ENCODE measurements around the gene FAM47E. TPM values are rescaled to one million over a fixed set of nuclear protein-coding genes. Genes with fewer than 3 reads are reported as not detected.

The FAM47E gene
- total and polyA plus RNA-seq, 2 donors (not counting 3 experiments of a cell fraction or from before 2014, with no cell fraction given): 0.11 TPM; not detected in 1

DNA sequence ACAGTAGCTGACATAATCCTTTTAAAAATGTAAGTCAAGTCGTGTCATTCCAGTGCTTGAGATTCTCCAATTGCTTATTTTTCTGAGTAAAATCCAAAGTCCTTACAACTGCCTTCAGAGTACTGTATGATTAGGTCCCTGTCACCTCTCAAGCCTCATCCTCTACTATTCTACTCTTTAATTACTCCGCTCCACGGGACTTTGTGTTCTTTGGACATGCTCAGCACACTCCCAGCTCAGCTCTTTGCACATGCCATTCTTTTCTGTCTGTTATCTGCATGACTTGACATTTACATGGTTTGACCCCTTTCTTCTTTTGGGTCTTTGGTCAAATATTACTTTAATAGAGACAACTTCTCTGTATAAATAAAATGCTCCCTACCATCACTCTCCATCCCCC, 15.1 kb downstream of the FAM47E start:
- Histone ChIP-seq H3K79me2 (ENCODE audit: control insufficient read depth, insufficient read depth, low read length) (no peaks in the 10 kb centered on the region), H3K27me3 (ENCODE audit: control insufficient read depth in 2 of 2, insufficient read depth in 2 of 2, low read length in 2 of 2) (peaks cover 16 to 24% of the 10 kb centered on the region in 2 experiments), H3K27ac (ENCODE audit: insufficient read depth, low read depth, low read length) (no peak overlapping the region), H3K9me1 (replicated peaks; ENCODE audit: control insufficient read depth, extremely low read depth, insufficient read depth, low read length) (no peaks in the 10 kb centered on the region), H3K36me3 (ENCODE audit: control insufficient read depth in 2 of 2, extremely low read depth in 1 of 2, insufficient read depth in 2 of 2, low read length in 2 of 2) (no peaks in the 10 kb centered on the region), H3K9ac (replicated peaks; ENCODE audit: extremely low read depth, insufficient read depth, low read length) (no peak overlapping the region), H3K4me2 (ENCODE audit: insufficient read depth, low read length) (no peak overlapping the region), H3K4me1 (ENCODE audit: control insufficient read depth, extremely low read depth, insufficient read depth, low read length) (no peaks in the 10 kb centered on the region), H3K9me3 (replicated peaks; ENCODE audit: control insufficient read depth, insufficient read depth, low read length) (no peaks in the 10 kb centered on the region), H3K4me3 (replicated peaks in 1 of 3; ENCODE audit: insufficient read depth in 1 of 3, low read depth in 1 of 3, low read length in 3 of 3) (no peak overlapping the region), H2AFZ (ENCODE audit: low read depth, low read length) (no peak overlapping the region), H4K20me1 (replicated peaks; ENCODE audit: control insufficient read depth, extremely low read depth, insufficient read depth, low read length) (no peaks in the 10 kb centered on the region)
- CTCF ChIA-PET: interaction anchor here (2.4 kb wide), 1 partner anchor 87 kb away, joined by 10 read pairs; no protein-coding TSS in a partner anchor
- intact Hi-C loops (cut with micrococcal nuclease): no loop called here
- POLR2A ChIA-PET: no interaction called here
- no peak for TF ChIP-seq GATA2 (IDR thresholded peaks at IDR 0.05; ENCODE audit: insufficient read depth, insufficient read length, low read depth, low read length)
- TF ChIP-seq MAX (IDR thresholded peaks at IDR 0.05; ENCODE audit: insufficient read depth, insufficient read length): no peak
- no peak for TF ChIP-seq JUN (IDR thresholded peaks at IDR 0.05; ENCODE audit: borderline replicate concordance, insufficient read depth, insufficient read length, low read depth)
- TF ChIP-seq, protein P1, sequence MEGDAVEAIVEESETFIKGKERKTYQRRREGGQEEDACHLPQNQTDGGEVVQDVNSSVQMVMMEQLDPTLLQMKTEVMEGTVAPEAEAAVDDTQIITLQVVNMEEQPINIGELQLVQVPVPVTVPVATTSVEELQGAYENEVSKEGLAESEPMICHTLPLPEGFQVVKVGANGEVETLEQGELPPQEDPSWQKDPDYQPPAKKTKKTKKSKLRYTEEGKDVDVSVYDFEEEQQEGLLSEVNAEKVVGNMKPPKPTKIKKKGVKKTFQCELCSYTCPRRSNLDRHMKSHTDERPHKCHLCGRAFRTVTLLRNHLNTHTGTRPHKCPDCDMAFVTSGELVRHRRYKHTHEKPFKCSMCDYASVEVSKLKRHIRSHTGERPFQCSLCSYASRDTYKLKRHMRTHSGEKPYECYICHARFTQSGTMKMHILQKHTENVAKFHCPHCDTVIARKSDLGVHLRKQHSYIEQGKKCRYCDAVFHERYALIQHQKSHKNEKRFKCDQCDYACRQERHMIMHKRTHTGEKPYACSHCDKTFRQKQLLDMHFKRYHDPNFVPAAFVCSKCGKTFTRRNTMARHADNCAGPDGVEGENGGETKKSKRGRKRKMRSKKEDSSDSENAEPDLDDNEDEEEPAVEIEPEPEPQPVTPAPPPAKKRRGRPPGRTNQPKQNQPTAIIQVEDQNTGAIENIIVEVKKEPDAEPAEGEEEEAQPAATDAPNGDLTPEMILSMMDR (IDR thresholded peaks at IDR 0.05; ENCODE audit: extremely low read depth in 1 of 2, insufficient read depth in 1 of 2, low read depth in 1 of 2, low read length in 2 of 2): no peak
- no peak for TF ChIP-seq EZH2 (IDR thresholded peaks at IDR 0.05; ENCODE audit: borderline replicate concordance, low read depth, low read length, severe bottlenecking)
- TF ChIP-seq POLR2AphosphoS5 (IDR thresholded peaks at IDR 0.05; ENCODE audit: insufficient read depth, low read depth, low read length): no peak
- dilution Hi-C loops (cut with MboI; ENCODE audit: extremely low pct_ligation_motif_present, low sequenced_read_pairs): no loop called here
- no peak for FAIRE-seq
- BruUV-seq (replicated peaks): no TSS peak
- DNase-seq (ENCODE audit: low read depth, low spot score): no peak

Data from endothelial cell of umbilical vein (primary cell).